SK-N-SH treated with all-trans-retinoic acid at 6 μM for 48 hours (cell line): ENCODE data around the gene SRPK2.

Experiments
- ATAC-seq: fragments of 200-7000 bp; cut with Tn5 transposase; 3 replicates; pipeline ENCODE4 v1.9.1; 2020; ENCODE audit warnings: mild to moderate bottlenecking, moderate library complexity
- ARNTL ChIP-seq: fragments of 450-650 bp; formaldehyde crosslinking; IDR thresholded peaks from 2 replicates; pipeline ENCODE4 v1.5.0; 2020; ENCODE audit warnings: low read depth, mild to moderate bottlenecking, moderate library complexity, borderline replicate concordance
- BACH2 ChIP-seq: fragments of 250-450 bp; sonication (Bioruptor Pico); IDR thresholded peaks from 2 replicates; pipeline ENCODE4 v1.9.0; 2021; ENCODE audit warnings: mild to moderate bottlenecking, borderline replicate concordance
- CREB5 ChIP-seq: fragments of 250-450 bp; sonication (Bioruptor Pico); IDR thresholded peaks from 2 replicates; pipeline ENCODE4 v1.5.1; 2020; ENCODE audit warnings: low read depth, mild to moderate bottlenecking, moderate library complexity
- CSDC2 ChIP-seq: fragments of 250-450 bp; sonication (Bioruptor Pico); IDR thresholded peaks from 2 replicates; pipeline ENCODE4 v1.5.0; 2020; ENCODE audit warnings: mild to moderate bottlenecking, moderate library complexity
- CSRNP3 ChIP-seq: fragments of 250-450 bp; sonication (Bioruptor Pico); IDR thresholded peaks from 2 replicates; pipeline ENCODE4 v1.5.1; 2021; ENCODE audit warnings: mild to moderate bottlenecking, moderate library complexity
- ESRRG ChIP-seq: fragments of 250-450 bp; sonication (Bioruptor Pico); IDR thresholded peaks from 2 replicates; pipeline ENCODE4 v1.6.1; 2021; ENCODE audit warnings: mild to moderate bottlenecking
- GLIS3 ChIP-seq: fragments of 250-450 bp; sonication (Bioruptor Pico); IDR thresholded peaks from 2 replicates; pipeline ENCODE4 v1.5.0; 2020; ENCODE audit warnings: mild to moderate bottlenecking, moderate library complexity
- ISL1 ChIP-seq: fragments of 250-450 bp; sonication (Bioruptor Pico); IDR thresholded peaks from 2 replicates; pipeline ENCODE4 v2.1.2; 2022; ENCODE audit warnings: mild to moderate bottlenecking, moderate library complexity
- OSR1 ChIP-seq: fragments of 250-450 bp; sonication (Bioruptor Pico); IDR thresholded peaks from 2 replicates; pipeline ENCODE4 v1.8.0; 2022; ENCODE audit warnings: moderate library complexity, mild to moderate bottlenecking, inconsistent platforms
- PATZ1 ChIP-seq: fragments of 250-450 bp; sonication (Bioruptor Pico); IDR thresholded peaks from 2 replicates; pipeline ENCODE4 v1.8.0; 2020; ENCODE audit warnings: mild to moderate bottlenecking, moderate library complexity, borderline replicate concordance
- POU6F1 ChIP-seq: fragments of 250-450 bp; sonication (Bioruptor Pico); IDR thresholded peaks from 2 replicates; pipeline ENCODE4 v1.8.0; 2021; ENCODE audit warnings: low read depth, mild to moderate bottlenecking, moderate library complexity, borderline replicate concordance
- PPARA ChIP-seq: fragments of 250-450 bp; sonication (Bioruptor Pico); IDR thresholded peaks from 2 replicates; pipeline ENCODE4 v1.5.0; 2020; ENCODE audit warnings: mild to moderate bottlenecking, borderline replicate concordance
- RARB ChIP-seq: fragments of 250-450 bp; sonication (Bioruptor Pico); IDR thresholded peaks from 2 replicates; pipeline ENCODE4 v1.8.0; 2021; ENCODE audit warnings: mild to moderate bottlenecking, moderate library complexity
- SNAI2 ChIP-seq: fragments of 250-450 bp; sonication (Bioruptor Pico); IDR thresholded peaks from 2 replicates; pipeline ENCODE4 v1.5.0; 2020; ENCODE audit warnings: mild to moderate bottlenecking, moderate library complexity
- TCF4 ChIP-seq: fragments of 250-450 bp; sonication (Bioruptor Pico); IDR thresholded peaks from 2 replicates; pipeline ENCODE4 v1.8.0; 2021; ENCODE audit warnings: mild to moderate bottlenecking, moderate library complexity, borderline replicate concordance
- TSHZ2 ChIP-seq: fragments of 250-450 bp; sonication (Bioruptor Pico); IDR thresholded peaks from 2 replicates; pipeline ENCODE4 v1.5.0; 2020; ENCODE audit warnings: mild to moderate bottlenecking, moderate library complexity
- ZC3H10 ChIP-seq: fragments of 250-450 bp; sonication (Bioruptor Pico); IDR thresholded peaks from 2 replicates; pipeline ENCODE4 v1.5.1; 2021; ENCODE audit warnings: mild to moderate bottlenecking, moderate library complexity
- ZFP3 ChIP-seq: fragments of 250-450 bp; sonication (Bioruptor Pico); IDR thresholded peaks from 2 replicates; pipeline ENCODE4 v1.5.0; 2020; ENCODE audit warnings: mild to moderate bottlenecking, moderate library complexity
- ZFP30 ChIP-seq: fragments of 450-650 bp; formaldehyde crosslinking; IDR thresholded peaks from 2 replicates; pipeline ENCODE4 v1.5.0; 2022; ENCODE audit warnings: mild to moderate bottlenecking, moderate library complexity
- ZNF565 ChIP-seq: fragments of 450-650 bp; formaldehyde crosslinking; conservative IDR thresholded peaks from 2 replicates; pipeline ENCODE4 v1.5.0; 2020; ENCODE audit warnings: low read depth, mild to moderate bottlenecking, moderate library complexity
- ZNF70 ChIP-seq: fragments of 450-650 bp; formaldehyde crosslinking; IDR thresholded peaks from 2 replicates; pipeline ENCODE4 v1.5.0; 2020; ENCODE audit warnings: mild to moderate bottlenecking, moderate library complexity
- ZNF8 ChIP-seq: fragments of 450-650 bp; formaldehyde crosslinking; IDR thresholded peaks from 2 replicates; pipeline ENCODE4 v1.5.0; 2020; ENCODE audit warnings: mild to moderate bottlenecking, moderate library complexity

The SRPK2 gene

GRCh38 chr7:105218215-105218614 lies 170.5 kb downstream of the SRPK2 start (continued):
- TF ChIP-seq PATZ1 (CRISPR knock-in tag) (no peak), ZC3H10 (CRISPR knock-in tag) (no peak), ARNTL (CRISPR knock-in tag) (no peak), BACH2 (CRISPR knock-in tag) (no peak), ESRRG (CRISPR knock-in tag) (no peak), ZFP30 (CRISPR knock-in tag) (no peak), ZNF565 (no peak), ZNF8 (CRISPR knock-in tag) (no peak), CSRNP3 (no peak)

GRCh38 chr7:105216786-105217185 lies 171.9 kb downstream of the SRPK2 start:
- ATAC-seq, result no peak
- TF ChIP-seq CREB5 (CRISPR knock-in tag) (no peak), RARB (CRISPR knock-in tag) (no peak), POU6F1 (CRISPR knock-in tag) (no peak), OSR1 (CRISPR knock-in tag) (no peak), ZFP30 (CRISPR knock-in tag) (no peak), ARNTL (CRISPR knock-in tag) (no peak), ZC3H10 (CRISPR knock-in tag) (no peak), ESRRG (CRISPR knock-in tag) (no peak), PPARA (no peak), ISL1 (CRISPR knock-in tag) (no peak), GLIS3 (CRISPR knock-in tag) (no peak), CSDC2 (CRISPR knock-in tag) (no peak), TCF4 (CRISPR knock-in tag) (no peak), ZNF70 (no peak), ZNF565 (no peak)
- TF ChIP-seq, all 23 proteins: peak for 0

GRCh38 chr7:105215821-105216220 lies 172.9 kb downstream of the SRPK2 start:
- no peak for ATAC-seq
- TF ChIP-seq CSRNP3, result no peak
- no peak for TF ChIP-seq PPARA
- TF ChIP-seq RARB (CRISPR knock-in tag), result no peak
- no peak for TF ChIP-seq SNAI2 (CRISPR knock-in tag)
- TF ChIP-seq ISL1 (CRISPR knock-in tag), result no peak
- TF ChIP-seq ZNF8 (CRISPR knock-in tag), result no peak
- TF ChIP-seq GLIS3 (CRISPR knock-in tag), result no peak
- TF ChIP-seq BACH2 (CRISPR knock-in tag), result no peak
- no peak for TF ChIP-seq ZNF565
- no peak for TF ChIP-seq ZC3H10 (CRISPR knock-in tag)
- no peak for TF ChIP-seq ZFP3 (CRISPR knock-in tag)
- no peak for TF ChIP-seq ARNTL (CRISPR knock-in tag)
- no peak for TF ChIP-seq ZFP30 (CRISPR knock-in tag)
- no peak for TF ChIP-seq ZNF70
- no peak for TF ChIP-seq CSDC2 (CRISPR knock-in tag)
- no peak for TF ChIP-seq TSHZ2
- no peak for TF ChIP-seq OSR1 (CRISPR knock-in tag)
